H1 (cell line): Measurements from ENCODE around the gene SLC6A18. TPM values are rescaled to one million over a fixed set of nuclear protein-coding genes. Genes with fewer than 3 reads are reported as not detected.

Experiments
- BACH1 ChIP-seq: IDR thresholded peaks from 2 replicates; pipeline ENCODE4 v1.6.1; 2012; ENCODE audit warnings: low read length, improper control_type of control experiment
- CEBPB ChIP-seq: IDR thresholded peaks from 2 replicates; pipeline ENCODE4 v1.6.1; 2012; ENCODE audit warnings: low read depth, low read length
- CTBP2 ChIP-seq: IDR thresholded peaks from 2 replicates; pipeline ENCODE4 v1.7.0; 2011; ENCODE audit warnings: borderline replicate concordance, mild to moderate bottlenecking, moderate library complexity, mixed read lengths, low read length; ENCODE audit not compliant: insufficient read depth, insufficient read length
- RNF2 ChIP-seq: fragments of 200-900, 300-1000 bp; sonication (generic); IDR thresholded peaks from 2 replicates; pipeline ENCODE4 v1.7.1; 2016; ENCODE audit warnings: borderline replicate concordance, low read depth, mild to moderate bottlenecking, antibody characterized with exemption, low read length; ENCODE audit not compliant: poor library complexity, severe bottlenecking; ENCODE audit errors: missing control alignments
- YY1 ChIP-seq: IDR thresholded peaks from 2 replicates; pipeline ENCODE4 v1.6.1; 2011; ENCODE audit warnings: low read depth, mild to moderate bottlenecking, low read length
- polyA plus RNA-seq, 7 experiments: library from polyadenylated mRNA; depleted of rRNA in 3 of 7; stranded (reverse) in 5 of 7; unstranded in 2 of 7; fragments of >200 nt in 5 of 7; fragments of 200-250 nt in 2 of 7; gene quantifications; 1 replicate in 5 of 7; 2 replicates in 1 of 7; 4 replicates in 1 of 7; pipeline versions ENCODE4 v1.2.1 to v1.2.3, GENCODE V29; 2011 to 2013; ENCODE audit warnings: missing spikeins in 2 of 7, mixed read lengths in 2 of 7
- total RNA-seq: library from RNA; stranded (reverse); fragmentation: NEBNext Ultra II Directional; extraction: Animal tissue kit (Norgen Biotek cat#: 25700); gene quantifications from 2 replicates; pipeline ENCODE4 v1.2.1, GENCODE V29; 2021

Gene SLC6A18
- total and polyA plus RNA-seq, 2 of the 8 experiments (the other 6 are each of a cell fraction or from before 2014, with no cell fraction given), result not detected

DNA sequence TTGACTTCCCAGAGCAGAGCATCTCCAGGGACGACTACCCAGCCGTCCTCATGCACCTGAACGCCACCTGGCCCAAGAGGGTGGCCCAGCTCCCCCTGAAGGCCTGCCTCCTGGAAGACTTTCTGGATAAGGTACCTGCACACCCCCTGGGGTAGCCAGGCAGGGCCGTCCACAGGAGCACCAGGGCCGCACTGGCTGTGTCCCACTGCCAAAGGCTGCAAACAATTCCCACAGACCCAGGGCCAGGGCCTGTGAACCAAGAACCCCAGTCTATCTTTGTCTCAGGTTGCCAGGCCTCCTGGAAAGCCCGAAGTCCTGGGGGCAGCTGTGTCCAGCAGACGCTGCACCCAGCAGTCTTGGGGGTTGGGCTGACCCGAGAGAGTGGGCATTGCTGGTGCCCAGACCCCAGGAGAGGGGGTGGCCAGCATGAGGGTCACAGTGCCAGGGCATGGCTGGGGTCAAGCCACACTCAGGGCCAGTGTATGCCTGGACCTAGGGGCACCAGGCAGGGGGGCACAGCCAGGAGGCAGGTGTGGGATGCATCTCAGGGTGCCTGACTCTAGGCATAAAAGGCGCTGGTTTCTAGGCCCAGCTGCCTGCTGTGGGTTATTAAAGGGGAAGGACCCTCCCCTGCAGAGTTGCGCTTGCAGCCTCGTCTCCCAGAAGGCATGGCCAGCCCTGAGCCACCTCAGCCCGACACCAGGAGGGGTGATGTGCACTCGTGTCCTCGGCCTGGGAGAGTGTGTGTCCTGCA, 17.7 kb downstream of the SLC6A18 start (continued):
- TF ChIP-seq RNF2 (no peak), CTBP2 (no peak), YY1 (no peak), BACH1 (no peak), CEBPB (no peak)
